Hippocampal formation (tissue), 2 donors: Measurements from ENCODE around the gene CCDC51.
"Not testable (repeated sequence)": the region's sequence is repeated elsewhere in the genome, so short reads cannot be mapped to it uniquely, and the experiment has no call there.

Experiments used
- DNase-seq, 2 donors: peaks; one replicate each; lab custom pipeline; 2025; lab: John Stamatoyannopoulos, UW

CCDC51 gene

GRCh38 chr3:48466386-48467109 is 26.6 kb upstream of the CCDC51 start:
- DNase-seq: no peak

DNA sequence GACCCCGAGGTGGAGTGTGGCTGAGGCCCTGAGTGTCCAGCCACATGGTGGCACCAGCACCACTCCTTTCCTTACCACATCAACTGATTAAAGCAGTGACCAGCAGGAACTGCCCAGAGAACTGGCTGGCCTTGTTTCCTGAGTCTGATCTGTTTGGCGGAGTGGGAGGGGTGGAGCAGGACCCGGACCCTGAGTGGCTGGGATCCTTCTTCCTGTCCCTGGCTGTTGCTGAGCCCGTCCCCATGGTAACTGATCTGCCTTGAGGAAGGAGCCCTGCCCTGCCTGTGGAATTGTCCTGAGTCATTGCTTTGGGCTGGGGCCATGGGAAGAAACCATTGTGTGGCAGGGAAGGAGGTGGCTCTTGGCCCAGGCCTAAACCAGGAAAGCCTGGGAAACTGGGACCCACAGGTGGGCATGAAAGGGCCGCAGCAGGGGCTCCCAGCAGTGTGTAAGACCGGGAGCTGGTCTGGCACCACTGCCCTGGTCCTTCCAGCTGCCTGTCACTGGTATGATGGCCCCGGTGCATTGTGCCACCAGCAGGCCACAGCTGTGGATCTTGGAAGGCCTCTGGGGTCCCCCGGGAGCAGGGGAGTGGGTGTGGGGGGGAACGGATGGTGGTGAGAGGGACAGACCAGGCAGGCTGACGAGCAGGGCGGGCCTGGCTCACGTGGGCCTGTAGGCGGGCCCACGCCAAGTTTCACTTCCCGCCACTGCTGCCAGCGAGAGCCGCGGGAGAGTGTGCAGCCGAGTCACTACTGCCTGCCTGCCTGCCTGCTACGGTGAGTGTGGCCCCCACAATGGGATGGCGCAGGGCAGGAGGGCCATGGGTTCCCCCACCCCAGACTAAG is 25.8 kb upstream of the CCDC51 start:
- DNase-seq: peak; percentile 95 to 99

DNA sequence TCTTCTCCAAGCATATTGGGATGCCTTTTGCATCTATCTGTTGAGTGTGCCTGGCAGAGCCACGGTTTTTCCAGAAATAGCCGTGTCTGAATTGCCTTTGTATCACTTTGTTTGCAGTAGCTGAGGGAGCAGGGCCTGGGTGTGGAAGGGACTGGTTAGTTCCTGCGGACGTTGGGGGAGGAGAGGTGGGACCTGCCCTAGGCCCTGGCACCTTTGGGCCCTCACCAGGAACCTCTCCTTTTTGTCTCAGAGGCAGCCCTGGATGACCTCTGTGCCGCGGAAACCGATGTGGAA is 25.3 kb upstream of the CCDC51 start:
- no peak for DNase-seq

- no peak for DNase-seq
Measured at GRCh38 chr3:48464713-48465221, 24.8 kb upstream of the CCDC51 start.

DNA sequence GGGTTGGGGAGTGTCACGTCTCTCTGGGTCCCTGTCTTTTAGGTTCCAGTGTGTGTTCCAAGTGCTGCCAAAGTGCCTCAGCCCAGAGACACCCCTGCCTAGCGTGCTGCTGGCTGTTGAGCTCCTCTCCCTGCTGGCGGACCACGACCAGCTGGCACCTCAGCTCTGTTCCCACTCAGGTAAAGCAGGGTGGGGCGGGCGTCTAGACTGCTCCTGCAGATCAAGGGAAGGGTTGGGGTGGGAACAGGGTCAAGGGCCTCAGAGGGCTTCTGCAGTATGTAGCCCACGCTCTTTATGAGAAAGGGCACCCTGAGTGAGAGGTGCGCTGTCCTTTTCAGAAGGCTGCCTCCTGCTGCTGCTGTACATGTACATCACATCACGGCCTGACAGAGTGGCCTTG is 23.8 kb upstream of the CCDC51 start:
- no peak for DNase-seq

DNA sequence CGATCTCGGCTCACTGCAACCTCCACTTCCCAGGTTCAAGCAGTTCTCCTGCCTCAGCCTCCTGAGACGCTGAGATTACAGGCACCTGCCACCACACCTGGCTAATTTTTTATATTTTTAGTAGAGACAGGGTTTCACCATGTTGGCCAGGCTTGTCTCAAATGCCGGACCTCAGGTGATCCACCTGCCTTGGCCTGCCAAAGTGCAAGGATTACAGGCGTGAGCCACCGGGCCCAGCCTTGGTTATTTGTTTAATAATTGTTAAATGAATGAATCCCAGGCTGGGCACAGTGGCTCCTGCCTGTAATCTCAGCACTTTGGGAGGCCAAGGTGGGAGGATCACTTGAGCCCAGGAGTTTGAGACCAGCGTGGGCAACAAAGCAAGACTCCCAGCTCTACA is 21.8 kb upstream of the CCDC51 start:
- DNase-seq: not testable (repeated sequence)

DNA sequence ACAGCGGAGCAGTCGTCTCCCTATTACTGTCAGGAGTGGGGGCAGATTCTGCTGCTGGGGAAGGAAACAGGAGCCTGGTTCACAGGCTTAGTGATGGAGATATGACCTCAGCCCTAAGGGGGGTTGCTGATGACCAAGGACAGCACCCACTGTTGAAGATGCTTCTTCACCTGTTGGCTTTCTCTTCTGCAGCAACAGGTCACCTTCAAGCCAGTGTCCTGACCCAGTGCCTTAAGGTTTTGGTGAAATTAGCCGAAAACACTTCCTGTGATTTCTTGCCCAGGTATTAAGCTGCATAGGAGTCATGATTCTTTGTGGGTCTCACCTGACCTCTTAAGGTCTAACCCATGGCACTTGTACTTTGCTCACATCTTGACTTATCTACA is 20.6 kb upstream of the CCDC51 start:
- no peak for DNase-seq

DNA sequence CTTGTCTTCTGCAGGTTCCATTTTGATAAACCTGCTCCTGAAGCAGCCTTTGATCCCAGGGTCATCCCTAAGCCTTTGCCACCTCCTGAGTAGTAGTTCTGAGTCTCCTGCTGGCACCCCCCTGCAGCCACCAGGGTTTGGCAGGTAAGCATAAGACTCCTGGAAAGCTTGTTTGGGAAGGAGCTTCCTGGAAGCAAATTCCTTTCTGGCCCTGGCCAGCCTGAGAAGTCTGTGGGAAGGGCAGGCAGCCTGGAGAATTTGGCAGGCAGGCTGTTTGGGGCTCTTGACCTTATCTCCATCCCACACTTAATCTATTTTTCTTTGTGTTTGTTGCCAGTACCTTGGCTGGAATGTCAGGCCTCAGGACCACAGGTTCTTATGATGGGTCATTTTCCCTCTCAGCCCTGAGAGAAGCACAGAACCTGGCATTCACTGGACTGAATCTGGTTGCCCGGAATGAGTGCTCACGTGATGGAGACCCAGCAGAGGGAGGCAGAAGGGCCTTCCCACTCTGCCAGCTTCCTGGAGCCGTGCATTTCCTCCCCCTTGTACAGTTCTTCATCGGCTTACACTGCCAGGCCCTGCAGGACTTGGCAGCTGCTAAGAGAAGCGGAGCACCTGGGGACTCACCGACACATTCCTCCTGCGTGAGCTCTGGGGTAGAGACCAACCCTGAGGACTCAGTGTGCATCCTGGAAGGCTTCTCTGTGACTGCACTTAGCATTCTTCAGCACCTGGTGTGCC is 20.0 kb upstream of the CCDC51 start:
- peak in 1 of 2 donors; percentile 10 for DNase-seq

DNA sequence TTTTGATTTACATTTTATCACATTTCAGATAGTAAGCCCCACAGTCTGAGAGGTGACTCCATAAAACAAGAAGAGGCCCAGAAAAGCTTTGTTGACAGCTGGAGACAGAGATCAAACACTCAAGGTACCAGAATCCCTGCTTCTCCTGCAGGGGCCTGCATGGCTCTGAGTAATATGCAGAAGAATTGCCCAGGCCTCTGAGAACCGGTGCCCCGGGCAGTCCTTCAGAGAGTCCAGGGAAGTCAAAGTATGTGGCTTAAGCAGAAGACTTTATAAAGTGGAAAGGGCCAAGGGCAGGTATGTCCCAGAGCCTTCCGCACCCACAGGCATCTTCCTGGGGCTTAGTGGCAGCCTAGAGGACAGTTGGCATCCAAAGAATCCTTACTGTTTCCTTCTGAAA is 19.4 kb upstream of the CCDC51 start:
- no peak for DNase-seq

GRCh38 chr3:48456456-48456855 is 16.5 kb upstream of the CCDC51 start:
- no peak for DNase-seq

DNA sequence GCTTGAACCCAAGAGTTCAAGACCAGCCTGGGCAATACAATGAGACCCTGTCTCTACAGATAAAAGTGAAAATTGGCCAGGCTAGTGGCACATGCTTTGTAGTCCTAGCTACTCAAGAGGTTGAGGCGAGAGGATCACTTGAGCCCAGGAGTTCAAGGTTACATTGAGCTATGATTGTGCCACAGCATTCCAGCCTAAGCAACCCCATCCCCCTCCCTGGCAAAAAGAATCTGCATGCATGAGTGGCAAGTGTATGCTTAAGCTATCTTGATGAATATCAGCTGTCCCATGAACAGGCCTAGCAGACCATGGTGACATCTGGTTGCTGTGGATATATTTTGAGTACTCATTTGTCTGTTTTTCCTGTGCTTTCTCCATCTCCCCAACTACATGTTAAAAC is 11.4 kb upstream of the CCDC51 start:
- DNase-seq: no peak

GRCh38 chr3:48446425-48447193 is 6.7 kb upstream of the CCDC51 start, which contains the start of gene ATRIP:
Gene ATRIP (plus strand): TSS chr3:48446737. CDS start chr3:48446846, 109 bp downstream.
- peak; percentile 77 to 85 for DNase-seq

DNA sequence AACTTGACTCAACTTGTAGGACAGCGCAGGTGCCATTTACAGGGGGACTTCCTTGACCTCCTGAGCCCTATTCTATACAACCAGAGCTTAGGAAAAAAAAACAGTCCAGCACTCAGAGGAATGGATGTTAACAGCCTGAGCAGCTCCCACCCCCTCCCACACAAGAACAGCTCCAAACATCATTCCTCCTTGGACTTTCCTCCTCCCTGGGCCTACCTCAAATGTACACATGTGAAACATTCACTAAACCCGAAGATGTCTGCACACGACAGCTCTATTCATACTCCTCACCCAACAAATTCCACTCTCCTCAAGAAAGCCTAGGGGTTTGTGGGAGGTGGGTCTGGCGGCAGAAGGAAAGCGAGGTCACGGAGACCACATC is 6.1 kb upstream of the CCDC51 start:
- no peak for DNase-seq

- no peak for DNase-seq
Measured at GRCh38 chr3:48445277-48445882, 5.5 kb upstream of the CCDC51 start.

- no peak for DNase-seq
Measured at GRCh38 chr3:48441940-48442339, 2.0 kb upstream of the CCDC51 start.

DNA sequence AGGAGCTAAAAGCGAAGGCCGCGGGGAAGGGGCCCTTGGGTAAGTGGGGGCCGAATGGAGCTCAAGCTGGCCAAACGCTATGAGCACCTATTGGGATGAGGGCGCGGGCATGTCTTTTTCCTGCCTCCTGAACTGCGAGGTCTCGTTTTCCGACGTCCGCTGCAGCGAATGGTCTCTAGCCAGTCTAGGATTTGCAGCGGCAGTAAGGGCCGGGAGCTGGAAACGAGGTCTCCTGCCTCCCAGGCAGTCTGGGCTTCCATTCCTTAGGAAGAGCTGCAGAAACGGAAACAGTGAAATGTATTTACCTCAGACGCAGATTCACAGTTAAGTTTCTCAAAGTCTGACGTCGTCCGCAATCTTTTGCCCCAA is 655 bp upstream of the CCDC51 start:
- DNase-seq: no peak

- no peak for DNase-seq
Measured at GRCh38 chr3:48437812-48438211, 2.1 kb downstream of the CCDC51 start.

DNA sequence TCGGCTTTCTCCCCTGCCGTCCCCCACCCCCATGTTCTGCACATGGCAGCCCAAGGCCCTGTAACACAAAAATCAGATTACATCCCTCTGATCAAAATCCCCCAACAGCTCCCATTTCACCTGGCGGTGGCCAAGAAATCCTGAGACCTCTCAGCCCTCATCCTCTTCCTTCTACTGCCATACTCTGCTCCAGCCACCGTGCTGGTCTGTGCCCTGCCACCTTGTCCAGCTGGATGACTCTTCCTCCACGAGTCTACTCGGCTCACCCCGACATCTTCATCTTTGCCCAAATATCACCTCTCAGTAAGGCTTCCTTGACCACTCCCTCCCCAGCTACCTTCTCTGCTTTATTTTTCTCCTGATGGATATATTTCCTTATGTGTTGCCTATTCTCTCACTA is 3.1 kb downstream of the CCDC51 start:
- DNase-seq: no peak

DNA sequence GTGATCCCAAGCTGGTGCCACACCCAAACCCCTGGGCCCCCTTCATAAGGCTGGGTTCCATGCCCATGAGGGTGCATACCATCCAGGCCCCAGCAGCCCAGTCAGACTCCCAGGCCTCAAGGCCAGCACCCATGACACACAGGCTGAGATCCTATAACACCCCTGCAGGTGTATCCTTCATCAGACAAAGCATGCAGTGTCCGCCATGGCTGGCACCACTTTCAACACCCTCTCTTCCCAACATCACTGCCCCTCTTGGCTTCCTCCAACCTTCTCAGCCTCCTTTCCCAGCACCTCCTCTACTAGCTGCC is 3.5 kb downstream of the CCDC51 start:
- no peak for DNase-seq

DNA sequence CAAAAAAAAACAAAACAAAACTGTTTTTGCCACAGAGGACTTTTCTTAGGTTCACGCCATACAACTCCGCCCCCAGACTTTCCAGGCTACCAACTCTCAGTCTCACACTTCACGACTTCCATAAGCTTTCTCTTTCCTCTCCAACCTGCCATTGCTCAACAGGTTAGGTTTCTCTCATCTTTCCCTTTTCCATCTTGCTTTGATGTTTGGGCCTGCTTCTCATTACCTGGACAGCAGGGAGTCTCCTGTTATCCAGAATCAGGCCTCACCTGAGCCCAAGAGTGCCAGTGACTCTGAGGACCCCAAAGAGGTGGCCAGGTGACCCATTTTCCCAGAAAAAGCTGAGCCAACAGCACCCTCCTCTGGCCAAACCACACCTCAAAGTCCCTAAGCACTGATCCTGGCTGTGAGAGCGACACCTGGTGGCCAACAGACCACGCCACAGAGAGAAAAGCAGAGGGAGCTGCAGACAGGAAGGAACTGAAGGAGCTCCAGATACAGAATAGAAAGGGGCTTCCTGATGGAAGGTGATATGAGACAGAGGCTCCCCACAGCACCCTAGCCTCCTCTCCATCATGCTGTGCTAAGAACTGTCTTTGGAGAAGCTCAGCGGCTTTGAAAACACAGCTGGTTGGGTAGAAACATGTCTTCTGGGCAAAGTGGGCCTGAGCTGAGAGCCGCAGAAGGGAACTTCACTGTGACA is 4.0 kb downstream of the CCDC51 start:
- DNase-seq: peak; percentile 83 to 84

DNA sequence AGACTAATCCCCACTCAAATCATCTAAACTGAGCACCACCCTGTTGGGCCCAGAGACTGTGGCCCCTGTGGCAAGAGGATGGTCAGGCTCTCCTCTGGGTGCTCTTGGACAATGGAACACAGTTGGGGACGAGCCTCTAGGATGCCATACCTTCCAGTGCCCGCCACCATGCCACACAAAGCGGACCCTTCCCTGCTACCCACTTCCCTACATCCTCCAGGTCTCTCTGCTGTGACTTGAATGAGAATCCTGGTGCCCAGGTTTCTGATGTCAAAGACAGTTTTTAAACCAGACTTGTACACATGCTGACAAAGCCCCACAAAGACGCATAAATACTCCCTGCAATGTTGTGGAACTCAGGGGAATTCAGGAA is 4.7 kb downstream of the CCDC51 start:
- DNase-seq: no peak
